ENCODE data around the gene AAGAB.

- no peak for TF ChIP-seq EZH2 (optimal IDR thresholded peaks at IDR 0.05; ENCODE audit: low read depth, low read length)
- TF ChIP-seq, protein P1, sequence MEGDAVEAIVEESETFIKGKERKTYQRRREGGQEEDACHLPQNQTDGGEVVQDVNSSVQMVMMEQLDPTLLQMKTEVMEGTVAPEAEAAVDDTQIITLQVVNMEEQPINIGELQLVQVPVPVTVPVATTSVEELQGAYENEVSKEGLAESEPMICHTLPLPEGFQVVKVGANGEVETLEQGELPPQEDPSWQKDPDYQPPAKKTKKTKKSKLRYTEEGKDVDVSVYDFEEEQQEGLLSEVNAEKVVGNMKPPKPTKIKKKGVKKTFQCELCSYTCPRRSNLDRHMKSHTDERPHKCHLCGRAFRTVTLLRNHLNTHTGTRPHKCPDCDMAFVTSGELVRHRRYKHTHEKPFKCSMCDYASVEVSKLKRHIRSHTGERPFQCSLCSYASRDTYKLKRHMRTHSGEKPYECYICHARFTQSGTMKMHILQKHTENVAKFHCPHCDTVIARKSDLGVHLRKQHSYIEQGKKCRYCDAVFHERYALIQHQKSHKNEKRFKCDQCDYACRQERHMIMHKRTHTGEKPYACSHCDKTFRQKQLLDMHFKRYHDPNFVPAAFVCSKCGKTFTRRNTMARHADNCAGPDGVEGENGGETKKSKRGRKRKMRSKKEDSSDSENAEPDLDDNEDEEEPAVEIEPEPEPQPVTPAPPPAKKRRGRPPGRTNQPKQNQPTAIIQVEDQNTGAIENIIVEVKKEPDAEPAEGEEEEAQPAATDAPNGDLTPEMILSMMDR (IDR thresholded peaks at IDR 0.05; ENCODE audit: low read length): no peak
Observed at GRCh38 chr15:67244971-67245478, 9.4 kb downstream of the AAGAB start.
